Neural progenitor cell (in vitro differentiated cells): ENCODE data around the gene FADS6.

Experiments used
- CTCF ChIP-seq: fragments of 200-600 bp; sonication (generic); IDR thresholded peaks from 2 replicates; pipeline ENCODE4 v1.5.1; 2017; ENCODE audit warnings: antibody characterized with exemption, mild to moderate bottlenecking
- EZH2 ChIP-seq: fragments of 200-600 bp; sonication (generic); IDR thresholded peaks from 2 replicates; pipeline ENCODE4 v1.6.1; 2017; ENCODE audit warnings: antibody characterized with exemption, mild to moderate bottlenecking, moderate library complexity
- EZH2phosphoT487 ChIP-seq: fragments of 200-600 bp; sonication (generic); IDR thresholded peaks from 2 replicates; pipeline ENCODE4 v1.6.1; 2017; ENCODE audit warnings: antibody characterized with exemption

- TF ChIP-seq EZH2phosphoT487: no peak
- no peak for TF ChIP-seq CTCF
- no peak for TF ChIP-seq EZH2
These were observed 25.1 kb downstream of the FADS6 start for GRCh38 chr17:74868251-74868907.
